HUES48 (cell line): Measurements from ENCODE around the gene ICAM1.
A peak's percentile ranks its signal among the peaks of the same experiment; 100 is the strongest.

ENCODE experiments used
- H3K27ac ChIP-seq: one replicate; pipeline ENCODE4 v1.7.0; 2013; ENCODE audit warnings: low read depth, low read length, inconsistent platforms
- H3K27me3 ChIP-seq: 2 replicates; pipeline ENCODE4 v1.6.1; 2013; ENCODE audit warnings: mild to moderate bottlenecking, low read length; ENCODE audit not compliant: control insufficient read depth, insufficient read depth
- H3K36me3 ChIP-seq: 2 replicates; pipeline ENCODE4 v1.6.1; 2013; ENCODE audit warnings: low read length; ENCODE audit not compliant: control insufficient read depth, insufficient read depth
- H3K4me1 ChIP-seq: 2 replicates; pipeline ENCODE4 v1.6.1; 2013; ENCODE audit warnings: mild to moderate bottlenecking, low read length; ENCODE audit not compliant: control insufficient read depth, insufficient read depth
- H3K4me3 ChIP-seq: 2 replicates; pipeline ENCODE4 v1.5.1; 2013; ENCODE audit warnings: mild to moderate bottlenecking, low read depth, low read length
- H3K9ac ChIP-seq: 2 replicates; pipeline ENCODE4 v1.6.1; 2013; ENCODE audit warnings: mild to moderate bottlenecking, low read depth, low read length, moderate library complexity
- H3K9me3 ChIP-seq: 2 replicates; pipeline ENCODE4 v1.6.1; 2013; ENCODE audit warnings: low read length; ENCODE audit not compliant: control insufficient read depth, insufficient read depth

ICAM1 gene

DNA sequence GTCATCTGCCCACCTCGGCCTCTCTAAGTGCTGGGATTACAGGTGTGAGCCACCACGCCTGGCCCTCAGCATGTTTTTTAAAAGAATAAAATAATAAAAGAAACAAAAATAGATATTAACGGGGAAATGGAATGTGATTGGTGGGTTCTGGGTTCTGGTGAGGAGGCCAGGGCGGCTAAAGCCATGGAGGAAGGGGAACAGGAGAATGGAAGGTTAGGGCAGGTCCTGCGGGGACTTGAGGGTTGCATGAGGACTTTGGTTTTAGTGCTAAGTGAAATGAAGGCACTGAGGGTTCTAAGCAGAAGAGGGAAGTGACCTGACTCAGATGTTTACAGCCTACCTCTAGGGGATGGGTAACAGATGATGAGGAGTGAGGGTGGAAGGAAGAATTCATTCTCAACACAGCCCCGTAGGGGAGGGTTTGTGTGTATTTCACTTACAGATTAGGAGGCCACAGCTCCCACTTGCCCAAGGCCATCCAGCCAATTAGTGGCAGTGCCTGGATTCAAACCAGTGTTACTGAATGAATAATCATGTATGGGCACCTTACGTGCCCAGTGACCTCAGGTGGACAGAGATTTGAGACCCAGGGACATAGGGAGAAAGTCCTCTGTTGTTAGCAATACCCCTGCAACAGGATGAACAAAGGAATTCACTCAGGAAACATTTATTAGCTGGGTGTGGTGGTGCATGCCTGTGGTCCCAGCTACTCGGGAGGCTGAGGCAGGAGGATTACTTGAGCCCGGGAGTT is 25.6 kb upstream of the ICAM1 start:
- H3K27me3 ChIP-seq, result no peaks in the 10 kb centered on the region
- peaks cover 5% of the 10 kb centered on the region; the same call in 1 of the 2 replicates for H3K4me1 ChIP-seq
- no peak overlapping the region for H3K9ac ChIP-seq
- H3K9me3 ChIP-seq, result no peaks in the 10 kb centered on the region
- no peaks in the 10 kb centered on the region for H3K36me3 ChIP-seq
- no peak overlapping the region for H3K4me3 ChIP-seq
- H3K27ac ChIP-seq, result no peak overlapping the region

DNA sequence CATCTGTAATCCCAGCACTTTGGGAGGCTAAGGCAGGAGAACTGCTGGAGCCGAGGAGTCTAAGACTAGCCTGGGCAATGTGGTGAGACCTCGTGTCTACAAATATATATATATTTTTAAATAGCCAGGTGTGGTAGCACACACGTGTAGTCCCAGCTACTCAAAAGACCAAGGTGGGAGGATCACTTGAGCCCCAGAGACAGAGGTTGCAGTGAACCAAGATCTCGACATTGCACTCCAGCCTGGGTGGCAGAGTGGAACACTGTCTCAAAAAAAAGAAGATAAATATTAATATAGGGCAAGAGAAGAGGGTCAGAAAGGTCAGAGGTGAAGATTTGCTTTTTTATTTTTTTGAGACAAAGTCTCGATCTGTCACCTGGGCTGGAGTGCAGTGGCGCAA is 24.4 kb upstream of the ICAM1 start:
- Histone ChIP-seq H3K9me3 (no peaks in the 10 kb centered on the region), H3K4me1 (peaks cover 5% of the 10 kb centered on the region; the same call in 1 of the 2 replicates), H3K27ac (no peak overlapping the region), H3K36me3 (no peaks in the 10 kb centered on the region), H3K4me3 (no peak overlapping the region), H3K9ac (no peak overlapping the region), H3K27me3 (no peaks in the 10 kb centered on the region)

- peaks cover 28% of the 10 kb centered on the region for H3K36me3 ChIP-seq
- no peaks in the 10 kb centered on the region for H3K4me1 ChIP-seq
- no peaks in the 10 kb centered on the region for H3K27me3 ChIP-seq
- H3K4me3 ChIP-seq, result peak within 1 kb of the TSS; percentile 96
- H3K9ac ChIP-seq, result peak within 1 kb of the TSS; percentile 86
- peak within 1 kb of the TSS; percentile 86 for H3K27ac ChIP-seq
- no peaks in the 10 kb centered on the region for H3K9me3 ChIP-seq
These were observed 18.9 kb upstream of the ICAM1 start, which contains the start of gene MRPL4 for GRCh38 chr19:10251792-10252694. TSS of gene MRPL4 (plus strand) at chr19:10252214. CDS start at chr19:10252254, 40 bp downstream.

- Histone ChIP-seq H3K9ac (peak overlapping the region; percentile 86), H3K9me3 (no peaks in the 10 kb centered on the region), H3K36me3 (peaks cover 34% of the 10 kb centered on the region), H3K27ac (peak overlapping the region; percentile 86), H3K4me1 (no peaks in the 10 kb centered on the region), H3K27me3 (no peaks in the 10 kb centered on the region), H3K4me3 (peak overlapping the region; percentile 96)
These were observed 18.2 kb upstream of the ICAM1 start for GRCh38 chr19:10252707-10253106.

DNA sequence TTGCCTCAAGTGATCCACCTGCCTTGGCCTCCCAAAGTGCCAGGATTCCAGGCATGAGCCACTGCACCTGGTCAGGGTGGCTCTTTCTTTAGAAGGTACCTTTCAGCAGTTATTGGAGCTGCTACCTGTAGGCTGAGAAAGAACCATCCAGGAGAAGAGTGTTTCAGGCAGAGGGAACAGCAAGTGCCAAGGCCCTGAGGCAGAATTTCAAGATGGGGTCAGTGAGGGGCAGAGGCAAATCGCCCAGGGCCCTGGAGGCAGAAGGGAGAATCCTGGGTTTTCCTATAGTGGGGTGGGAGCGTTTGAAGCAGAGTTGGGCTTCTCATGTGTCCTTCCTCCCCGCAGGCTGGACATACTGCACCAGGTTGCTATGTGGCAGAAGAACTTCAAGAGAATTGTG is 16.7 kb upstream of the ICAM1 start:
- H3K4me3 ChIP-seq, result no peak overlapping the region
- H3K27me3 ChIP-seq, result no peaks in the 10 kb centered on the region
- no peaks in the 10 kb centered on the region for H3K9me3 ChIP-seq
- H3K27ac ChIP-seq, result no peak overlapping the region
- H3K9ac ChIP-seq, result no peak overlapping the region
- no peaks in the 10 kb centered on the region for H3K4me1 ChIP-seq
- peaks cover 45% of the 10 kb centered on the region for H3K36me3 ChIP-seq

DNA sequence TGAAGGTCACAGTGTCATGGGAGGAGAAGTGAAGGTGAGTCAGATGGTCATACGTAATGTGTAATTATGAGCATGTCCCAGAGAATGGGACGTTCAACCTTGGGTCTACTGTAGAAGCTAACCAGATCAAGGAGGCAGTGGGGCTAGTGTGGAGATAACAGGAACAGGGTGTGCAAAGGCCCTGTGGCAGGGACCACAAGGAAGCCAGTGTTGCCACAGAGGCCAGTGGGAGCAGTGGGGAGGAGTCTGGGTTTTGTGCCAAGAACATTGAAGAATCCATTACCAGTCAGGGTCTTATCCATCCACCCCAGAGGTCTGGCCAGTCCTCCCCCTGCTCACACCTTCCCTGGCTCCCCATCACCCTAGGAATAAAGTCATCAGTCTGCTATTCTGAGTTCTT is 15.6 kb upstream of the ICAM1 start:
- Histone ChIP-seq H3K36me3 (peaks cover 51% of the 10 kb centered on the region), H3K9me3 (no peaks in the 10 kb centered on the region), H3K9ac (no peak overlapping the region), H3K27me3 (no peaks in the 10 kb centered on the region), H3K27ac (no peak overlapping the region), H3K4me3 (no peak overlapping the region), H3K4me1 (no peaks in the 10 kb centered on the region)

DNA sequence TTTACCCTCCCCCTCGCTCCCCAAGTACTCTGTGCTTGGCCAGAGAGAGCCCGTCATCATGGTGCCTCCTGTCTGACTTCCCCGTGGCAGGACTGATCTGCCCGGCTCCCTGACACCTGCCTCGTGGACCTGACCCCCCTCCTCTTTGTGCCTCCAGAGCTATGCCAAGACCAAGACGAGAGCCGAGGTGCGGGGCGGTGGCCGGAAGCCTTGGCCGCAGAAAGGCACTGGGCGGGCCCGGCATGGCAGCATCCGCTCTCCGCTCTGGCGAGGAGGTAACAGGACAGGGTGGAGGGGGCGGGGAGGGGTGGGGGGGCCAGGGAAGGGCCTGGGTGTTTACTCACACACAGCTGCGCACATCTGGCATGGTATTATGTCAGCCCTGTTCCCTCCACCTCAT is 14.4 kb upstream of the ICAM1 start:
- Histone ChIP-seq H3K4me3 (no peak overlapping the region), H3K27me3 (no peaks in the 10 kb centered on the region), H3K36me3 (peaks cover 51% of the 10 kb centered on the region), H3K4me1 (no peaks in the 10 kb centered on the region), H3K9ac (no peak overlapping the region), H3K9me3 (no peaks in the 10 kb centered on the region), H3K27ac (no peak overlapping the region)

DNA sequence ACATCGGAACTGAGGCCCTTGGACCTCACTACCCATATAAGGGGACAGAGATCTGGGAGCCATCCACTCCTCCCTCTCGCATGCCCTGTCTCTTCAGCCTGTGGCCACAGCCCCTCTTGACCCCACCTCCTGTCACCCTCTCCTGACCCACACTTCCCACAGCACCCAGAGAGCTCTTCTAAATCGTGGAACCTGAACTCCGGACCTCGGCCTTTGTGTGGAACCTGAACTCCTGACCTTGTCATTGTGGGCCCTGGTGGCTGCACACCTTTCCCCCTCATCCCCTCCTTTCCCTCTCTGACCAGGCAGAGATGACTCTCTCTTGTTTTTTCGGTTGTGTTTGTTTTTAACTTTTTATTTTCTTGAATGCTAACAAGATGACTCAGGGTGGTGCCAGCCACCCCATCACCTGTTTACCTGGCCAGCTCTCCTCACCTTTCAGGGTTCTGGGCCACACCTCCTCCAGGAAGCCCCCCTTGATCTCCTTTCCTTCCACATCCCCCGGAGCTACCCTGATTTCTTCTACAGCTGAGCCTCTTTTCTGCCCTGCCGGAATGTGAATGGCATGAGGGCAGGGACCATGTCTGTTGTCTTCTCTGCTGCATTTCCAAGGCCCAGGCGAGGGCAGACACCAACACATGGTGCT is 13.8 kb upstream of the ICAM1 start:
- H3K4me3 ChIP-seq, result no peak overlapping the region
- H3K4me1 ChIP-seq, result no peaks in the 10 kb centered on the region
- H3K36me3 ChIP-seq, result peaks cover 51% of the 10 kb centered on the region

GRCh38 chr19:10258080-10258710 is 12.7 kb upstream of the ICAM1 start:
- no peak overlapping the region for H3K9ac ChIP-seq
- H3K36me3 ChIP-seq, result peaks cover 51% of the 10 kb centered on the region
- H3K9me3 ChIP-seq, result no peaks in the 10 kb centered on the region
- no peak overlapping the region for H3K27ac ChIP-seq
- H3K27me3 ChIP-seq, result no peaks in the 10 kb centered on the region
- H3K4me3 ChIP-seq, result no peak overlapping the region
- H3K4me1 ChIP-seq, result no peaks in the 10 kb centered on the region

More for the DNA sequence above, 13.8 kb upstream of the ICAM1 start:
- H3K27ac ChIP-seq, result no peak overlapping the region
- no peaks in the 10 kb centered on the region for H3K9me3 ChIP-seq
- no peaks in the 10 kb centered on the region for H3K27me3 ChIP-seq
- no peak overlapping the region for H3K9ac ChIP-seq

- Histone ChIP-seq H3K36me3 (peaks cover 46% of the 10 kb centered on the region), H3K27ac (peak overlapping the region; percentile 42), H3K27me3 (no peaks in the 10 kb centered on the region), H3K4me1 (no peaks in the 10 kb centered on the region), H3K9ac (no peak overlapping the region), H3K4me3 (no peak overlapping the region), H3K9me3 (no peaks in the 10 kb centered on the region)
These were observed 11.6 kb upstream of the ICAM1 start for GRCh38 chr19:10259162-10259905.
